DOHH2 (cell line): ENCODE results near the gene NPAS3.

Source experiments
- H3F3A ChIP-seq: fragments of 200-600 bp; sonication (generic), shearing (Covaris generic); 2 replicates; pipeline ENCODE4 v1.6.0; 2016; ENCODE audit warnings: antibody characterized with exemption, mild to moderate bottlenecking; ENCODE audit not compliant: control insufficient read depth, insufficient read depth
- H3K27ac ChIP-seq: fragments of 200-600 bp; sonication (generic); 2 replicates; pipeline ENCODE4 v1.5.1; 2014; ENCODE audit warnings: low read depth, mild to moderate bottlenecking, low read length, moderate library complexity
- H3K27me3 ChIP-seq: fragments of 200-600 bp; sonication (generic); 2 replicates; pipeline ENCODE4 v1.6.1; 2014; ENCODE audit warnings: mild to moderate bottlenecking, low read length, mixed read lengths; ENCODE audit not compliant: control insufficient read depth
- H3K36me3 ChIP-seq: fragments of 200-600 bp; sonication (generic); 2 replicates; pipeline ENCODE4 v1.6.1; 2014; ENCODE audit warnings: mild to moderate bottlenecking, low read length, moderate library complexity, mixed read lengths; ENCODE audit not compliant: control insufficient read depth
- H3K4me1 ChIP-seq: fragments of 200-600 bp; sonication (generic); 2 replicates; pipeline ENCODE4 v1.6.1; 2014; ENCODE audit warnings: mild to moderate bottlenecking, low read length, mixed read lengths; ENCODE audit not compliant: control insufficient read depth
- H3K4me2 ChIP-seq: fragments of 200-600 bp; sonication (generic); 2 replicates; pipeline ENCODE4 v1.6.0; 2014; ENCODE audit warnings: mild to moderate bottlenecking, low read length, moderate library complexity
- H3K4me3 ChIP-seq: fragments of 200-600 bp; sonication (generic); 2 replicates; pipeline ENCODE4 v1.5.1; 2014; ENCODE audit warnings: mild to moderate bottlenecking, low read length, mixed read lengths
- H3K79me2 ChIP-seq: fragments of 200-600 bp; sonication (generic); 2 replicates; pipeline ENCODE4 v1.6.1; 2014; ENCODE audit warnings: mild to moderate bottlenecking, low read length, mixed read lengths; ENCODE audit not compliant: control insufficient read depth
- H3K9me2 ChIP-seq: fragments of 200-600 bp; sonication (generic); replicated peaks from 2 replicates; pipeline ENCODE4 v1.6.1; 2014; ENCODE audit warnings: mild to moderate bottlenecking, low read length, mixed read lengths; ENCODE audit not compliant: control insufficient read depth
- H3K9me3 ChIP-seq: fragments of 200-600 bp; sonication (generic); 2 replicates; pipeline ENCODE4 v1.6.1; 2014; ENCODE audit warnings: antibody characterized with exemption, low read length, mixed read lengths; ENCODE audit not compliant: control insufficient read depth, insufficient read depth
- H4K20me1 ChIP-seq: fragments of 200-600 bp; sonication (generic); 2 replicates; pipeline ENCODE4 v1.6.0; 2014; ENCODE audit warnings: low read depth, mild to moderate bottlenecking, antibody characterized with exemption, low read length, moderate library complexity; ENCODE audit not compliant: control insufficient read depth, insufficient read depth
- CTCF ChIP-seq: fragments of 200-600 bp; sonication (generic); IDR thresholded peaks from one replicate; pipeline ENCODE4 v1.5.1; 2014; ENCODE audit warnings: antibody characterized with exemption, mild to moderate bottlenecking, low read depth, low read length; ENCODE audit not compliant: poor library complexity, severe bottlenecking
- EZH2phosphoT487 ChIP-seq: fragments of 200-600 bp; sonication (generic); IDR thresholded peaks from 2 replicates; pipeline ENCODE4 v1.6.1; 2017; ENCODE audit warnings: borderline replicate concordance, mild to moderate bottlenecking, antibody characterized with exemption, low read length, moderate library complexity, mixed read lengths

The NPAS3 gene

GRCh38 chr14:33510991-33511390, 572.3 kb downstream of the NPAS3 start:
- Histone ChIP-seq H3F3A (no peaks in the 10 kb centered on the region), H3K9me3 (no peaks in the 10 kb centered on the region), H4K20me1 (no peaks in the 10 kb centered on the region), H3K9me2 (no peaks in the 10 kb centered on the region), H3K4me2 (no peak overlapping the region), H3K36me3 (no peaks in the 10 kb centered on the region), H3K79me2 (no peaks in the 10 kb centered on the region), H3K4me1 (no peaks in the 10 kb centered on the region), H3K27ac (no peak overlapping the region), H3K27me3 (no peaks in the 10 kb centered on the region), H3K4me3 (no peak overlapping the region)
- TF ChIP-seq CTCF (no peak), EZH2phosphoT487 (no peak)

- Histone ChIP-seq H3K4me1 (no peaks in the 10 kb centered on the region), H3K27ac (no peak overlapping the region), H3K79me2 (no peaks in the 10 kb centered on the region), H3F3A (no peaks in the 10 kb centered on the region), H3K9me2 (no peaks in the 10 kb centered on the region), H3K27me3 (no peaks in the 10 kb centered on the region), H3K36me3 (no peaks in the 10 kb centered on the region), H3K9me3 (no peaks in the 10 kb centered on the region), H3K4me3 (no peak overlapping the region), H4K20me1 (no peaks in the 10 kb centered on the region), H3K4me2 (no peak overlapping the region)
- TF ChIP-seq CTCF: no peak
- no peak for TF ChIP-seq EZH2phosphoT487
These were observed 573.4 kb downstream of the NPAS3 start for GRCh38 chr14:33511851-33512640.

- no peak overlapping the region for H3K4me3 ChIP-seq
- H3K9me3 ChIP-seq: no peaks in the 10 kb centered on the region
- TF ChIP-seq EZH2phosphoT487 (no peak), CTCF (no peak)
- H3K9me2 ChIP-seq: no peaks in the 10 kb centered on the region
- H3K27ac ChIP-seq: no peak overlapping the region
- H3K4me2 ChIP-seq: no peak overlapping the region
- no peaks in the 10 kb centered on the region for H3K79me2 ChIP-seq
- H3K27me3 ChIP-seq: no peaks in the 10 kb centered on the region
- no peaks in the 10 kb centered on the region for H3K36me3 ChIP-seq
- no peaks in the 10 kb centered on the region for H3F3A ChIP-seq
- no peaks in the 10 kb centered on the region for H3K4me1 ChIP-seq
- no peaks in the 10 kb centered on the region for H4K20me1 ChIP-seq
These were observed 576.8 kb downstream of the NPAS3 start for GRCh38 chr14:33515441-33515840.
